Activated CD8-positive, alpha-beta T cell treated with anti-CD3 and anti-CD28 coated beads for 36 hours (primary cell): ENCODE measurements around the gene SPOP. TPM values are rescaled to one million over a fixed set of nuclear protein-coding genes. Genes with fewer than 3 reads are reported as not detected.

Experiments used
- ATAC-seq: fragments of 200-7000 bp; cut with Tn5 transposase; one replicate; pipeline ENCODE4 v1.10.0; 2021; ENCODE audit warnings: mild to moderate bottlenecking, moderate library complexity
- CTCF ChIA-PET: fragments of 350-600 bp; sonication (Branson Sonifier 250); formaldehyde crosslinking; loops from one replicate; lab custom pipeline; 2021; ENCODE audit warnings: antibody characterized with exemption; lab: Charles Lee
- POLR2A ChIA-PET: fragments of 350-600 bp; sonication (Branson Sonifier 250); formaldehyde crosslinking; loops from one replicate; lab custom pipeline; 2021; ENCODE audit warnings: antibody characterized with exemption; lab: Charles Lee
- DNase-seq: peaks from one replicate; pipeline ENCODE4 v3.0.0-alpha.2; 2020
- H3K27ac Mint-ChIP-seq: one replicate; pipeline ENCODE4 v1.8.0; 2021; ENCODE audit warnings: mild to moderate bottlenecking, mixed read lengths
- H3K27me3 Mint-ChIP-seq: one replicate; pipeline ENCODE4 v1.8.0; 2021; ENCODE audit warnings: mixed read lengths
- H3K36me3 Mint-ChIP-seq: one replicate; pipeline ENCODE4 v1.8.0; 2021; ENCODE audit warnings: low read depth, mixed read lengths
- H3K4me1 Mint-ChIP-seq: one replicate; pipeline ENCODE4 v1.8.0; 2021; ENCODE audit warnings: low read depth, mixed read lengths
- H3K4me3 Mint-ChIP-seq: one replicate; pipeline ENCODE4 v1.8.0; 2021; ENCODE audit warnings: mild to moderate bottlenecking, moderate library complexity, mixed read lengths
- H3K9me3 Mint-ChIP-seq: one replicate; pipeline ENCODE4 v1.8.0; 2021; ENCODE audit warnings: mixed read lengths
- intact Hi-C: fragments of 100-400 bp; cut with micrococcal nuclease; formaldehyde crosslinking; loops from one replicate; pipeline ENCODE4 v1.10.0; 2022
- total RNA-seq, 2 experiments: library from RNA; stranded (reverse); gene quantifications; one replicate each; pipeline ENCODE4 v1.2.3, GENCODE V29; 2021
- TF ChIP-seq, protein P1 (sequence below): fragments of 200-600 bp; IDR thresholded peaks from one replicate; pipeline ENCODE4 v1.8.0; 2022; ENCODE audit warnings: antibody characterized with exemption, mild to moderate bottlenecking

The SPOP gene
- total RNA-seq, 2 experiments from 2014 or later = 61.6 to 63.5 TPM

DNA sequence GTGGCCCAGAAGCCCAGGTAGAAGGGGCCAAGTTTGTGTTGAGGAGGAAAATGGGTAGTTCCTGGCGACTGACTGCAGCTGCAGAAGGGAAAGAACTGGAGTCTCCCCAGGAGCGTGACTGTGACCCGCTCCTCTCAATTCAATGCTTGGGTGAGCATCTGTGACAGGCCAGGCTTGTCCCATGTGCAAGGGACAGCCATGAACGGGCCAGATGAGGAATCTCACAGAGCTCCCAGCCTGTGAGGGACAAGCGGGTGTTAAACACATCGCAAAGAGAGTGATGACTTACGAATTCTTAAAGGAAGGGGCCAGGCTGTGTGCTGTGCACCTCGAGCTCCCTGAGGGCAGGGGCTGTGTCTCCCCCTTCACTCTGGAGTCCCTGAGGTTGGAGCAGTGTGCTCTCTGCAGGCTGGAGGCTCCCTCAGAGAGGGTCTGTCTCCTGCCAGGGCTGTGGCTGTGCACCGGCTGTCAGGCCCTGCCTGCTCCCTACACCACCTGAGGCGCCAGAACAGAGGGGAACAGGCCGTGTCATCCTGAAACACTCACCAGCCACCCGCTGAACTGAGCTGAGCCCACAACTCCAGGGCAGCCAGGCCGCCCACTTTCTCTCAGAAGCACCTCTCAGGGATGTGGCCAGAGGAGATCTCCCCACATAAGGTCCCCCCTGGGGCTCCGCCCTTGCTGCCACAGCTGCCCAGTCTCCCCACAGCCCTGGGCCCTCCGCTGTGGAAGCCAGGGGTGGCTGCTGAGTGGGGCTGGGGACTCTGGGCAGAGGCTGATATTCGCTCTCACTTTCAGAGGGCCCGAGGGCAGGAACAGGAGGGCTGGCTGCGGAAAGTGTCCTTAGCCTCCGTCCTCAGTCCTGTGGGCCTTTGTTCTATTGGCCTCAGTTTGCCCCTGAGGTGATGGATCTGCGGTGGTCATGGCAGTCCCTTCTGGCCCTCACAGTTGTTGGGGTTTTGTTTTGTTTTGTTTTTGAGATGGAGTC is 127.9 kb downstream of the SPOP start:
- H3K27me3 Mint-ChIP-seq = no peaks in the 10 kb centered on the region
- TF ChIP-seq, protein P1, sequence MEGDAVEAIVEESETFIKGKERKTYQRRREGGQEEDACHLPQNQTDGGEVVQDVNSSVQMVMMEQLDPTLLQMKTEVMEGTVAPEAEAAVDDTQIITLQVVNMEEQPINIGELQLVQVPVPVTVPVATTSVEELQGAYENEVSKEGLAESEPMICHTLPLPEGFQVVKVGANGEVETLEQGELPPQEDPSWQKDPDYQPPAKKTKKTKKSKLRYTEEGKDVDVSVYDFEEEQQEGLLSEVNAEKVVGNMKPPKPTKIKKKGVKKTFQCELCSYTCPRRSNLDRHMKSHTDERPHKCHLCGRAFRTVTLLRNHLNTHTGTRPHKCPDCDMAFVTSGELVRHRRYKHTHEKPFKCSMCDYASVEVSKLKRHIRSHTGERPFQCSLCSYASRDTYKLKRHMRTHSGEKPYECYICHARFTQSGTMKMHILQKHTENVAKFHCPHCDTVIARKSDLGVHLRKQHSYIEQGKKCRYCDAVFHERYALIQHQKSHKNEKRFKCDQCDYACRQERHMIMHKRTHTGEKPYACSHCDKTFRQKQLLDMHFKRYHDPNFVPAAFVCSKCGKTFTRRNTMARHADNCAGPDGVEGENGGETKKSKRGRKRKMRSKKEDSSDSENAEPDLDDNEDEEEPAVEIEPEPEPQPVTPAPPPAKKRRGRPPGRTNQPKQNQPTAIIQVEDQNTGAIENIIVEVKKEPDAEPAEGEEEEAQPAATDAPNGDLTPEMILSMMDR = no peak
- no peak overlapping the region for H3K4me3 Mint-ChIP-seq
- ChIA-PET CTCF (interaction anchor here (1.0 kb wide), 1 partner anchor 114 kb away, joined by 3 read pairs; no protein-coding TSS in a partner anchor), POLR2A (no interaction called here)
- H3K27ac Mint-ChIP-seq = no peak overlapping the region
- DNase-seq (no peak), ATAC-seq (no peak)
- H3K9me3 Mint-ChIP-seq = no peaks in the 10 kb centered on the region
- H3K4me1 Mint-ChIP-seq = no peaks in the 10 kb centered on the region
- intact Hi-C loops = loop anchor here (10.0 kb wide), 1 partner anchor 55 kb away; the partner anchor contains the start of gene NGFR
- no peaks in the 10 kb centered on the region for H3K36me3 Mint-ChIP-seq

DNA sequence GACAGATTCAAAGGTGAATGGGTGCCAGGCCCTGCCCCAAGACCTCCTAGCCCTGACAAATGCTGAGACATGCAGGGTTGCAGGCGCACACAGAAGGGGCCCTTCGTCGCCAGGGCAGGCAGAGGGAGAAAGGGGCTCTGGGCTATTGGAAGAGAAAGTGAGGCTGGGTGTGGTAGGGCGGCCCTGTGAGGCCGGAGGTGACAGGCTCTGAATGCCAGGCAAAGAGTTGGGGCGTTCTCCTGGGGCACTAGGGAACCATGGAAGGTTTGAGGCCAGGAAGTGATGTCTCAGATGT is 128.6 kb downstream of the SPOP start:
- no peak for ATAC-seq
- Mint-ChIP-seq H3K9me3 (no peaks in the 10 kb centered on the region), H3K27me3 (no peaks in the 10 kb centered on the region), H3K36me3 (no peaks in the 10 kb centered on the region), H3K27ac (no peak overlapping the region), H3K4me1 (no peaks in the 10 kb centered on the region), H3K4me3 (no peak overlapping the region)
- CTCF ChIA-PET = interaction anchor here (1.0 kb wide), 1 partner anchor 114 kb away, joined by 3 read pairs; no protein-coding TSS in a partner anchor
- TF ChIP-seq, protein P1 = no peak
- intact Hi-C loops = no loop called here
- no peak for DNase-seq
- POLR2A ChIA-PET = no interaction called here

Other genes starting within 250 kb of the SPOP start
- gene NGFR, start 182.8 kb downstream of the SPOP start, total RNA-seq = under 1 TPM in 1 of 2 experiments, not detected in 1; 0.09 TPM
- gene NXPH3, start 102.2 kb downstream of the SPOP start, total RNA-seq = under 1 TPM; 0.20 to 0.29 TPM
- 10 to 100 TPM; 38.6 to 46.6 TPM for gene SLC35B1, start 29.9 kb upstream of the SPOP start, total RNA-seq
- gene FAM117A, start 86.0 kb upstream of the SPOP start, total RNA-seq = 10 to 100 TPM; 19.7 to 23.0 TPM
- 10 to 100 TPM; 61.2 to 66.6 TPM for gene KAT7, start 110.6 kb upstream of the SPOP start, total RNA-seq
- not detected for gene TAC4, start 170.0 kb upstream of the SPOP start, total RNA-seq